NB4 (cell line): ENCODE data around the gene HDAC4.

Experiments used
- DNase-seq: peaks from one replicate; pipeline ENCODE4 v3.0.0; 2010; ENCODE audit warnings: low read depth
- H3K4me3 ChIP-seq: one replicate; pipeline ENCODE4 v1.5.1; 2011; ENCODE audit warnings: mild to moderate bottlenecking, low read depth, low read length, moderate library complexity
- CTCF ChIP-seq: IDR thresholded peaks from one replicate; pipeline ENCODE4 v1.5.1; 2012; ENCODE audit warnings: low read depth, low read length
- MAX ChIP-seq: IDR thresholded peaks from 2 replicates; pipeline ENCODE4 v1.6.1; 2011; ENCODE audit warnings: low read depth, low read length
- MYC ChIP-seq: IDR thresholded peaks from 2 replicates; pipeline ENCODE4 v1.6.1; 2011; ENCODE audit warnings: low read depth, low read length
- POLR2A ChIP-seq: IDR thresholded peaks from 2 replicates; pipeline ENCODE4 v1.6.1; 2011; ENCODE audit warnings: mild to moderate bottlenecking; ENCODE audit not compliant: insufficient read length; ENCODE audit errors: extremely low read depth

Gene HDAC4

GRCh38 chr2:239098288-239098970, 302.4 kb downstream of the HDAC4 start:
- TF ChIP-seq MYC (no peak), CTCF (no peak), POLR2A (no peak), MAX (no peak)
- H3K4me3 ChIP-seq, result no peak overlapping the region
- DNase-seq, result no peak

DNA sequence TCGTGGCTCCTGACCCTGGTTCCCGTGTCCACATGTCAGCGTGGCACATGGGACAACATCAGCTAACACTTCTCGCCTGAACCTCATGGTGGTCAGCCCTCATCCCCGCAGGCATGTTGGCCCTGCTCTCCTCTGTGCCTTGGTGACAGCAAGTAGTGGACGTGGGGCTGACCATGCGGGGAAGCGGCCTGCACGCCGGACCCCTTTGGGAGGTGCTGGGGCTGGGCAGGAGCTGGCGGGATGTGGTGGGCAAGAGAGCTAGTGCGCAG, 303.5 kb downstream of the HDAC4 start:
- no peak for TF ChIP-seq POLR2A
- TF ChIP-seq MYC, result no peak
- TF ChIP-seq MAX, result no peak
- no peak for TF ChIP-seq CTCF
- H3K4me3 ChIP-seq, result no peak overlapping the region
- no peak for DNase-seq

DNA sequence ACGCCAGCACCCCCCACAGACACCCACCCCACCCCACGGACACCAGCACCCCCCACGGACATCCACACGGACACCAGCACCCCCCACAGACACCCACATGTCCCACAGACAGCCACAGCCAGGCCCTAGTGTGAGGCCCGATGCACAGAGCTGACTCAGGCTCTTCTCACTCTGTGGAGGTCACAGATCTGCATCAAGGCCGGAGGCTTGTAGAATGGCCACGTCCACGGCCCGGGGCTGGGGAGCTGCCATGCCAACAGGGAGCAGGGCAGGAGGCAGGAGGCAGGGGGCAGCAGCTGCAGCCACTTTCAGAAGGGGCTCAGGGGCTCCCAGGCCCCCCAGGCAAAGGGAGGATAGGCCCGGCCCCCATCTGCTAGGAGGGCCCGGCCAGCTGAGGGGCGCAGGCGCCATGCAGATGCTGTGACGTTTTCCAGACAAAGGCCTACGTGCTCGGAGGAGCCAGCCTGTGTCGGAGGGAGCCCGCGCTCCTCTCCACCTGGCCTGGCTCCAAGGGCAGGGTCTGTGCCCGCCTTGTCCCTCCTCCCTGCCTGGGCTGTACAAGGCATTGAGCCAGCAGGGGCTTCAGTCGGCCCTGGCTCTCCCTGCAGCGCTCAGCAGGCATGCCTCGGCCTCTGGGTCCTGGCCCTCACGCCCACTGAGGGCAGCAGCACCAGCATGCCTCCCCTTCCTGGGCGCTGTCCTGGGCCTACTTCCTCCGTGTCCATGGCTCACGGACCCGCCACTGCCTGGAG, 304.0 kb downstream of the HDAC4 start:
- H3K4me3 ChIP-seq, result no peak overlapping the region
- TF ChIP-seq POLR2A (no peak), CTCF (no peak), MYC (no peak), MAX (no peak)
- no peak for DNase-seq

DNA sequence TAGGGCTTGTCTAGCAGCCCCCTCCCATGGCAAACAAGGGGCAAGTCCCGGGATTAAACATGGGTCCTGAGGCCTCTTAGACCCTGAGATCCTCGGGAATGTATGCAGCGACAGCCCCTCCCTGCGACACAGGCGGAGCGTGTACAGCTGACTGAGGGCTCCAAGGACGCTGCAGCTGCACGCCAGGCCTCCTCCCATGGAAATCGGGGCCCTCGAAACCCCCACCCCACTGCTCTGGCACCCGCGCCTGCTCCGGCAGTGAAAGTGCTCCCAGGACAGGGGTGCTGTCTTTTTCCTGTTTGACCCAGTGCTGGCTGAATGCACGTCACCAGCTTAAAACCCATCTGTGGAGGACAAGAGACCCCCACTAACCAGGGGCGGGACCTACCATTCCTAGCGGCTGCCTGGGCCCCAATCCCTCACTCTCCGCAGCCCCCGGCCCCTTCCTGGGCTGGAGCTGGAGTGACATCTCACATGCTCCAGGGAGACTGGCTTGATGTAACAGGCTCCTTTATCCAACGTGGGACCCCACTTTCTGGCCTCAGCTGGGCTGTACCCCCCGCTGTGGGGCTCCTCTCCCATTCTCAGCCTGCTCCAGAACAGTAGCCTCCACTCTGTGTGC, 305.2 kb downstream of the HDAC4 start:
- DNase-seq, result no peak
- TF ChIP-seq MAX (no peak), MYC (no peak), POLR2A (no peak), CTCF (no peak)
- H3K4me3 ChIP-seq, result no peak overlapping the region

DNA sequence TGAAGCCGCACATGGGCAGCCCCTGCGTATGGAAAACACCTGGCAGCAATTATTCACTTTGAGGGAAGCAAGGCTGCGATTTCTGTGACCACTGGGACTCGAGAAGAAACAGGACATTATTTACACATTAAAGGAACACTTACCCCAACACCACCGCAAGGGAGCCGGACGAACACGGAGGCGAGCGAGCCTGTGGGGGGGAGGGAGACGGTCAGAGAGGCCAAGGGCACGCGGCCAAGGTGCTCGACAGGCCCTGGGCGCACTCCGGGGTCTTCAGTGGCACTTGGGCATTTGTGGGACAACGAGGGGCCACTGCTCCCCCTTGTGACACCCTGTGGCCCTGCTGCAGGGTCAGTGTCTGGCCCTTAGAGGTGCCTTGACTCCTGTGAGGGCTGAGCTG, 306.0 kb downstream of the HDAC4 start:
- TF ChIP-seq MAX (no peak), MYC (no peak), CTCF (no peak), POLR2A (no peak)

More for the DNA sequence above, 306.0 kb downstream of the HDAC4 start:
- no peak for DNase-seq
- H3K4me3 ChIP-seq, result no peak overlapping the region
